HL-60 (cell line): ENCODE results near the gene PNPLA7.

ENCODE experiments used
- CTCF ChIP-seq: IDR thresholded peaks from one replicate; pipeline ENCODE4 v1.5.1; 2011; ENCODE audit warnings: low read length, control low read depth, inconsistent platforms; ENCODE audit not compliant: insufficient read depth
- GABPA ChIP-seq: IDR thresholded peaks from 2 replicates; pipeline ENCODE4 v1.6.1; 2012; ENCODE audit warnings: low read depth
- POLR2AphosphoS5 ChIP-seq: IDR thresholded peaks from 2 replicates; pipeline ENCODE4 v1.6.1; 2012; ENCODE audit warnings: low read depth
- REST ChIP-seq: IDR thresholded peaks from 2 replicates; pipeline ENCODE4 v1.6.1; 2012; ENCODE audit warnings: low read depth; ENCODE audit not compliant: insufficient replicate concordance

- TF ChIP-seq POLR2AphosphoS5 (no peak), CTCF (no peak), GABPA (no peak), REST (no peak)
Measured at GRCh38 chr9:137491735-137492432, 58.3 kb downstream of the PNPLA7 start.
